HG02981 (cell line): ENCODE measurements around the gene MYLK2.

Source experiments
- ATAC-seq: cut with Tn5 transposase; IDR thresholded peaks from one replicate; pipeline ENCODE4 v1.9.1; 2021; ENCODE audit warnings: mild to moderate bottlenecking, moderate library complexity; ENCODE audit not compliant: unreplicated experiment

Gene MYLK2

DNA sequence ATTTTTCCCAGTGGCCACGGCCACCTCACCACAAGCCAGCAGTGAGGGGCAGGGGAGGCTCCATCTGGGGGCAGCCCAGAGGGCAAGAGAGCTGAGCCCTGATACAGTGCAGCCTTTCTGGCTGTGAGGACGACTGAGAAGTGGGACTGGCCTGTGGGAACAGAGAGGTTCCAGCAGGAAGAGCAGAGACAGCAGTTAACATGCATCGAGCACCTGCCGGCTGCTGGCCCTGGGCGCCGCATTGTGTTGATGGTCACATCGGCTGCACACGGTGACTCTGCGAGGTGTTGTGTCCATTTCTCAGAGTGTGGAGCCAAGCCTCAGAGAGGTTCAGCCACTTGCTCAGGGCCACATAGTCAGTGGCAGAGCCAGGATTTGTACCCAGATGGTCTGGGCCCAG is 16.4 kb downstream of the MYLK2 start:
- ATAC-seq, result no peak

DNA sequence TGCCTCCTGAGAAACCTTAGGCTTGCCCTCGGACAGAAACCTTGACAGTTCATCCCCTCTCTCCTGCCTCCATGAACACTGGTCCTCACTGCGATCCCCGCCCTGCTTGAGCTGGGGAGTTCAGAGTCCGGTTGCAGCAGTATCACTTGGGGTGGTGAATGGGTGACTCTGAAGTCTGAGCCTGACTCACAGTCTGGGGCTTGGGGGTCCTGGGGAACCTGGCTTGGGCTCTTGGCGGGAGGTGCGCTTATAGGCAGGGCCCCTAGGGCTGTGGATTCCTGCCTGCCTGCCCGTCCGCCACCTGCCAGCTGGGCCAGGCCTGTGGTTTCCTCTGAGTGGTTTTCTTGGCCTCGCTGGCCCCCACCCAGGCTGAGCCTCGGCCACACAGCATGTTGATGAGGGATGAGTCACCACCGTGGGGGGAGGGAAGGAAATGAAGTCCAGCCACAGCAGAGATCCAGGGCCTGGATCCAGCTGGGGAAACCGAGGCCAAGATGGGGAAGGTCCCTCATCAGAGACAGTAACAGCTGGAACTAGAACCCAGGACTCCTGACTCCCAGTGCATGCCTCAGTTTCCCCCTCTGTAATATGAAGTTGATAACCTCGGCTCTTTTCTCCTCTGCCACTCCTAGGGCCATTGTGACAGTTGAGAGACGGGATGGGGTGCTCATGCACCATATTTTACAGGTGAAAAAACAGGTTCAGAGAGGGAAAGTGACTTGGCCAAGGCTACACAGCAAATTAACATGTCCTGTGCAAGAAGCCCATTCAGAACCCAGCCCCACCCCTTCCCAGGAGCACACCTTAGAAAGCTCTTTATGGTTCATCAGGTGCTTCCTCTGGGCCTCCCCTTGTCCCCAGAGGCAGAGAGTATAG is 17.1 kb downstream of the MYLK2 start:
- ATAC-seq, result peak; percentile 66

DNA sequence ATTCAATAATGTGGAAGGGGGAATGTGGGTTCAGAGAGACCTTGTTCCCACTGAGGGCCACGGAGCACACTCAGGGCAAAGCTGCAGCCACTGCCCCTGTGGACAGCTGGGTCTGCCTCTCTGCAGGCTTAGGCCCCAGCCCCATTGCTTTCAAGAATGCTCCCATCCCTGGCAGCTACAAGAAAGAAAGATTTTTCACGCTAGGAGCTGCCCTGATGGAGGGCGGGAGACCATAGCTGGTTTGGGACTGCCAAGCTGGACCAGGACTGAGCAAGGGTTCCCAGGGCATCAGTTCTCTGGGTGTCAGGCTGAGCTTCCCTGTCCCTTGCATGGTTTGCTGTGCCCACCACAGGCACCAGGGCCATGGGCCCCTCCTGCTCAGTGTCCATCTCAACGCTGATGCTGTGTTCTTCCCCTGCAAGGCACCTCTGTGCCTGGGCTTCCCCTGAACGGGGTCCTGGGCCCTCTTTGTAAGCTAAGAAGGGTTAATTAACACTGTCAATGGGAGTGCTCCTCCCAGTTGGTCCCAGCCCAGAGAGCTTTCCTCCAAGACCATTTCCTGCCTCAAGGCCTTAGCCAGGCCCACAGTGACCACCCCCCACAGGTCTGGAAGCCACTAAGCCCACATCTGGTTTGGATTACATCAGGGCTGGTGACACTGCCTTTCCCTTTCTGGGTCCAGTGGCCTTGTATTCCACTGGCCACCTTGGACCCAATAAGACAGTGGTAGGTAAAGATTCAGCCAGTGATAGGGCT is 17.9 kb downstream of the MYLK2 start:
- ATAC-seq, result no peak

DNA sequence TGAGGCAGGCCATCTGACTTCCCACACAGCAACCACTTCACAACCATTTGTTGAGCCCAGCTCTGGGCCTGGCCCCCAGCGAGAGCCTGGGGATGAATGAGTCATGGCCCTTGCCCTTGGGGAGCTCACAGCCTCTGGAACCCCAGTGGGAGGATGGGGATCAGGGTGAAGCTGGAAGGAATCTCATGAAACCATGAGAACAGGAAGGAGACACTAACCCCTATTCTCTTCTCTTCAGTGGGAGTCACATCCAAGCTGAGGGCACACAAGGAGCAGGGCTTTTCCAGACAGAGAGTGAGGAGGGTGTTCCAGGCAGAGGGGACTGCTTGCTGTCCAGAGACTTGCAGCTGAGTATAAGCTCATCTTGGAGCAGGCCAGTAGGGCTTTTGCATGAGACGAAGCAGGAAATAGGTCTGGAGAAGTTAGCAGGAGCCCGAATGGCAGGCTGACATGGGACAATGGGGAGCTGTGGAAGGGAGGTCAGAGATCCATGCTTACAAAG is 18.8 kb downstream of the MYLK2 start:
- ATAC-seq, result no peak

DNA sequence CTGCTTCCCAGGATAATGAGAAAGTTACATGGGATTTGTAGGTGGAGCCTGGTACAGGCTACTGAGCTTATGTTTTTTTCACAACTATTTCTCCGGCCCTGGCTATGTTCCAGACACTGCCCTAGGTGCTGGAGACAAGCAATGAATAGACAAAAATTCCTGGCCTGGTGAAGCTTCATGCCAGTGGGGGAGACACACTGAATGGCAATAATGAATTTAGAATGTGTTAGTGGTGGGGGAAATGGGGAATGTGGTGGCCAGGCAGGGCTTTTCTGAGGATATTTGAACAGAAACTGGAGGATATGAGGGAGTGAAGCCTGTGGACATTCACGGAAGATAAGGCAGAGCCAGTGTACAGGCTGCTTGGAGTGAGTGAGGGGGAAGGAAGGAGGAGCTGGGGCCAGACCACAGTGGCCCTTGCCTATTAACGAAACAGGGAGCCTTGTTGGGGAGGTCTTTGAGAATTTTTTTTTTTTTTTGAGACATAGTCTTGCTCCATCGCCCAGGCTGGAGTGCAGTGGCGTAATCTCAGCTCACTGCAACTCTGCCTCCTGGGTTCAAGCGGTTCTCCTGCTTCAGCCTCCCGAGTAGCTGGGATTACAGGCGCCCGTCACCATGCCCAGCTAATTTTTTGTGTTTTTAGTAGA is 19.6 kb downstream of the MYLK2 start:
- no peak for ATAC-seq

DNA sequence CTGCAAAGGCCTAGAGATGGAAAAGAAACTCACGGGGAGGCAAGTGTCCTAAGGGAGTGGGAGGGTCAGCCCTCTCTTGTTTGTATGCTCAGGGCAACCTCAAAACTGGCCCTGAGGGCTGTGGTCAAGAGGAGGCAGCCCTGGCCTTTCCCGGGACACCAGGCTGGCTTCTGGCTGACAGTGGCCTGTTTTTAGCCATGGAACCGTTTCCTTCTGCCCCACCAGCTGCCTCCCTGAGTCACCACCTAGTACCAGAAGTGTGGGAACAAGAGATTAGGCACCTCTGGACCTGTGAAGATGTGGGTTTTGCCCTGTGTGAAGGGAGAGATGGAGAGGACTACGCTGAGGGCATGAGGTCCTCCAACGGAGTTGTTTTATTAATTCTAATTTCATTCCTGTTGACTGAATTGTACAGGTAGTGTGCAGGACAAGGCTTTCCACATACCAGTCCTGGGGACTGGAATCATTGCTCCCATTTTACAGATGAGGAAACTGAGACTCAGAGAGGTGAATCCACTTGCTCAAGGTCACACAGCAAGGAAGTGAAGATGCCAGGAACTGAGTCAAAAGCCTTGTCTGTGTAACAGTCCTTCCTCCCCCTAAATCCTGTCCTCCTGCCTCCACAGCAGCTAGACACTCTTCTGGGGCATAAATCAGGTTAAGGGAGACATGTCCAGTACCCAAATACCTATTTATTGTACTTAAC is 20.8 kb downstream of the MYLK2 start:
- no peak for ATAC-seq

DNA sequence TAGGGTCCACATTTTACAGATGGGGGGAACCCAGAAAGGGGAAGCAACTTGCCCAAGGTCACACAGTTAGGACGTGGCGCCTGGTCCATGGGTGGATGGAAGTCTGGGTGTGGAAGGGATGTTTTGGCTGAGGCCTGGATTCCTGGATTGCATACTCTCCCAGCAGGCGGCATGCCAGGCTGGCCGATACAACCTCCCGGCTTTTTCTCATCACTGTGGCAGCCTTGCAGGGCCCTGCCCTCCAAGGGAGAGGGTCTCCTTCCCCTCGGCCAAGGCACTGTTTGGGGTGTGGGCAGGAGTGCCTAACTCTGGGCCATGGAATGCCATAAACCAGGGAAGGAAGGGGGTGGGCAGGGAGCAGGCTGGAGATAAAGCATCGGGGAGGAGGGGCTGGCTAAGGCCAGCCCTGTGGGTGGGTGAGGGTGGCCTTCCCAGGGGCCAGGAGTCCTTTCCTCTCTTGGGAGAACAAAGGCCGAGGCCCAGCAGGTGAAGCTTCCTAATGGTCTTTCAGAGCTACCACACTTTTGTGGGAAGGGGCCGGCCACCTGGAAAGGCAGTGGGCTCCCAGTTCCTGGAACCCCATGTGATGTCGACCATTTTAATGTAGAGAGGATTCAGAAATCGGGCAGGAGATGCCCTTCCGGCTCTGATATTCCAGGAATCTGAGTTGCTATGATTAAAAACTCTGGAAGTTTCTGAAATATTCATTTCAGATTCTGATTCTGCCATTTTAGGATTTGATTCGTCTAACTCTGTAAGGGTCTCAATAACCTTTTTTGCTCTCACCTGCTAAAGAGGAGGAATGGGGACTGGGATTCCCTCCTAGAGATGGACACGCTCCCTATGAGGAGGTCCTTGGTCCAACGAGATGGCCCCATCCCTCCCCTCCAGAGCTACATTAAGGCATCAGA is 22.0 kb downstream of the MYLK2 start:
- ATAC-seq, result no peak

DNA sequence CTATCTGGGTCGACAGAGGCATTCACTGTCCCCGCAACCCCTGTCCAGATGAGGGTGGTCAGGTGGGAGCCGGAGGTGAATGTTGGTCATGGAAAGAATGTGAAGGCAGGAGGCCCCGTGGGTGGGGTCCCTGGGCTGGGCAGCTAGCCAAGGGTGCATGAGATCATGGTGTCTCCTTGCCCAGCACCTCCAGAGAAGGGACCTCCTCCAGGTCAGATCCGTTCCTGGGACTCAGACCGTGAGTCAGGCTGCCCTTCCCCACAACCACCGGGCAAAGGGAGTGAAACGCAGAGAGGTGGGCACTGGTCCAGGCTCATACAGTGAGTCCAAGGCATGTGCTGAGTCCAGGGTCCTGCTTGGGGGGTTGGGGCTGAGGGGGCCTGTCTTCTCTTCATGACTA is 22.8 kb downstream of the MYLK2 start:
- no peak for ATAC-seq

DNA sequence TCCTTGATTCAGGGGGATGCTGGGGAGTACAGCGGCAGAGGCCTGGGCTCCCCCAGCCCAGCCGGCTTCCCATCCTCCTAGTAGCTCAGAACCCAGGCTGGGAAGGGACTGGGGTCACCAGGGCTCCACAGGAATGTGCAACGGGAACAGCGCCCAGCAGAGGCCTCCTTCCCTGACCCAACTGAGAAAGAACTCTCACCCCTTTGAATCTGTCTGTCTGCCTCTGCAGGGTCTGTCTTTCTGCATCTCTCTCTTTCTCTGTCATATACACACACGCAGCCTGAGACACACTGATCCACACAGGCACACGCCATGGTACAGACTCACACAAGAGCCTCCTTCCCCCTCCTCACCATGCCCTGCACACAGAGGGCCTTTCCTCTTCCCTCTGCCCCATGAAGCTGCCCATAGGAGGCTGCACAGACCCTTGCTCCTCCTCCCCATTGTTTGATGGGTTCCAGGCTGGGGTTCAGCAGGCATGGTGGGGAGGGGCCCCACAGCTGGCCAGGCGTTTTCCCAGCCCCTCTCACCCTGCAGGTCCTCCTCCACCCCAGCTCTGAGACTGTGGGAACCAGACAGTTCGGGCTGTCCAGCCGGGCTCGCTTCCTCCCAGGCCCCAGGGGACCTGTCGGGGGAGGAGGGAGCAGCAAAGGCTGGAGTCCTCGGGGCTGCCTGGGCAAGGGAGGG is 23.5 kb downstream of the MYLK2 start:
- ATAC-seq, result no peak

DNA sequence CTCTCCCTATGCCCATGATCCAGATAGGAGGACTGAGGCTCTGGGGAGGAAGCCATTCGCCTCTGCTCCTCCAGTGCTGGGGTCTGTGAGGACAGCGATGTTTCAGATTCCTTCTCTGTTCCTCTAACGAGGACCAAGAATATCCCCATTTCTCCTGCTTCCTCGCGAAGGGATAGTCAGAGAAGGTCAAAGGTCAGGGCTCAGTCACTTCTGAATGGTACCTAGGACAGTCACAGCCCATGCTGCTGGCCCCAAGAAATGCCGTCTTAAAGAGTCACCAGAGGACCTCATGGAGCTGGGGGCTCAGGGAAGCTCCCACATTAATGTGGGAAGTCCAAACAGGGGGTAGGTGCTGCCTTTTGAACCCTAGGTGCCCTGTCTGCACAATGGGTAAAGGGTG is 24.1 kb downstream of the MYLK2 start:
- ATAC-seq, result no peak

DNA sequence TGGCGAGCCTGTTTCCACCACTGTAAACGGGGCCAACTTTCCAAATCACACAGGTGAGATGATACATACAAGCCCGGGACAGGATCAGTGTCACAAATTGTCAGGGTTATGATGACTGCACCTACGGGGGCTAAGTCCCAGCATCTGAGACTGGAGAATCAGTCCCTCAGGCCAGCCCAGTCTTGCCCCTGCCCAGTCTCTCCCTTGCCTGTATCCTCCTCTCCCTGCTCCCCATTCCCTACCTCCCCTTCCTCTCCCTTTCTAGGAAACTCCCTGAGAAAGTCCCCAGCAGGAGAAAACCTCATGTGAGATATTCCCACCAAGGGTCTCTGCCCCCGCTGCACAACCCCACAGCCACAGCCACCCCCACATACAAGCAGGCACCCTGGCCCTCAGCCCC is 24.7 kb downstream of the MYLK2 start:
- ATAC-seq, result no peak

DNA sequence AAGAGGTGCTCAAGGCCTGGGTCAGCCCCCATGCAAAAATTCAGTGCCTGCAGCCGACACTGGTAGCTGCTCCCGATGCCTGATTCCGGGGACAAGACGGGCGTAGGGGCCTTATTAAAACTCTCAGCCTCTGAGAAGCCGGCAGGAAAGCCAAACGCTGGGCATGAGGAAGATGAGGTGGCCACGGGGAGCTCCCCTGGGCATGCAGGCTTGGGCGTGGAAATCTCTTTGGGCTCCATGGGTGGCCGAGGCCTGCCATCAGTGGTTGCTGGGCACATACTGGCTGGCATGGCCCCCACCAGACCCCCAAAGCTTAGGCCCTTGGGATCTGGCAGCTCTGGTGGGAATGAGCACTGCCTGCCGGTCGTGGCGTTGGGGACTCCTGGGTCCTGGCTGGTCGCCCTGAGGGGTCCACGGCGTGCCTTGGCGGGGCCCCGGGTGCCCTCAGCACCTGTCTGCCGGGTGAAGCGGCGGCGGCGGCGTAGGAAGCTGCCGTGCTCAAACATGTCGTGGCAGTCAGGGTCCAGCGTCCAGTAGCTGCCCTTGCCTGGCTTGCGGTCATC is 25.7 kb downstream of the MYLK2 start:
- ATAC-seq, result no peak

DNA sequence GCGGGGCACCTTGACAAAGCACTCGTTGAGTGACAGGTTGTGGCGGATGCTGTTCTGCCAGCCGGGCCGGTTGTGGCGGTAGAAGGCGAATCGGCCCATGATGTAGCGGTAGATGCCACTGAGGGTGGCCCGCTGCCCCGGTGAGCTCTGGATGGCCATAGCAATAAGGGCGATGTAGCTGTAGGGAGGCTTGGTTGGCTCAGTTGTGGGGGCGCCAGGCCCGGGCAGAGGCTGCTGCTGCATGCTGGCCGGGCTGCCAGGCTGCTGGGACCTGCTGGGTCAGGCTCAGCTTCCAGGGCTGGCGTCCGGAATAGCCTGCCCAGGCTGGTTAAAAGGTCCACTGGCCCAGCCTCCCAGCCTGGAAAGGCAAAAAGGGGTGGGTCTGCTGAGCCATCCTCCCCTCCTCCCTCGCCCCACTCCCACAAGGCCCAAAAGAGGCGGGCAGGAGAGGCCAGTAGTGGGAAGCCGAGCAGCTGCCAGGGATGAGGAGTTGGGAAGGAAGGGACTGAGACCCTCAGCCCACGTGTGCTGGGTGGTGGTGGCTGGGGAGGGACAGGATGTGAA is 26.2 kb downstream of the MYLK2 start, which contains the start of gene FOXS1:
TSS of gene FOXS1 (minus strand) at position 305 of the 564 bp plus-strand sequence. CDS start at position 243, 62 bp downstream.
- ATAC-seq, result no peak

DNA sequence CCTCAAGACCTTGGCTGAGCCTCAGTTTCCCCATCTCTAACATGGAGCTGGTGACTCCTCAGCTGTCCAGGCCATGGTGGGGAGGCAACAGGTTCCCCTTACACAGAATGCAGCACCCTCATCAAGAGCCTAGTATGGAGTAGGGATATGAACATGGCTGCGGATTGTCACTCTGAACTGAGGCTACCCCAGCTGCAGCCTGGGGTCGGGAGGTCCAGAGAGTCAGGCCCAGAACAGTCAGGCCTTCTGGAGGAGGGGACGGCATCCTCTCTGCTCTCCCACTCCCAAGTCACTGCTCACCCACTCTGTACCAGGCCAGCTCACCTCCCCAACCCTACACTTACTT is 27.6 kb downstream of the MYLK2 start:
- no peak for ATAC-seq

DNA sequence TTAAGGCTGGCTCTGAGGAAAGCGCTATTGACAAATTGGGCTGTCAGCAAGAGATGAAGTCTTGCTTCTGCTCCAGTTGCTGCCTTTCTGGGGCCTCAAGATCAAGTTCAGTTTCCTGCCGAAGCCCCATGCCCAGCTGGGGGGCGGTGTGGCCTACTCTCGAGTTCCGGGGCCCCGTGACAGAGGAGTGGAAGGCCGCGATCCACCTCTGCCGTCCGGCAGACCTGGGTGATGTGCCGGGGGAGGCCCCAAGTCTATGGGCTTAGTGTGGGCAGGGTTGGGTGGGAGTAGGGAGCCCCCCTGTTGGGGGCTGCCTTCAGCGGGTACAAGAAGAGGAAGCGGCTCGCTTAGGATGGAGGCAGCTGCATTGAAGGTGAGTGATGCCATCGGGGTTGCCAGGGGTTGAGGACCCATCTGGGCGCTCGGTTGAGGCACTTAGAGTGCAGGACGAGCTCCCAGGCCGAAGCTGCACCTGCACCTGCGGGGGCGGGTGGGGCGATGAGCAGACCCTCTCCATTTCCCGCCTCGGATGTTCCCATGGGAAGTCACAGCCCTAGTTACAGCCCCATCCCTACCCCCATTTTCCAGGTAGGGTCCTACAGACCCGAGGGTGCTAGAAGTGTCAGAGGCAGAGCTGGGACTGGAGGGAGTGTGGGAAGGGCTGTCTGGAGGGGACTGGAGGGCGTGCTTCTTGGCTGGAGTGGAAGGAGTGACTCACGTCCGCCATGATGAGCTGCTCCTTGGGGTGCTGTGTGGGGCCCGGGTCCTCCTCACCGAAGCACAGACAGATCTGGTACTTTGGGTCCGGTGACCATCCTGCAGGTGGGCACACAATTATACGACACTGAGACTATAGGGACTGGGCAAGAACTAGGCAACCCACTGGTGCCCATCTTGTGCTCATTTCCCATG is 29.2 kb downstream of the MYLK2 start:
- no peak for ATAC-seq

DNA sequence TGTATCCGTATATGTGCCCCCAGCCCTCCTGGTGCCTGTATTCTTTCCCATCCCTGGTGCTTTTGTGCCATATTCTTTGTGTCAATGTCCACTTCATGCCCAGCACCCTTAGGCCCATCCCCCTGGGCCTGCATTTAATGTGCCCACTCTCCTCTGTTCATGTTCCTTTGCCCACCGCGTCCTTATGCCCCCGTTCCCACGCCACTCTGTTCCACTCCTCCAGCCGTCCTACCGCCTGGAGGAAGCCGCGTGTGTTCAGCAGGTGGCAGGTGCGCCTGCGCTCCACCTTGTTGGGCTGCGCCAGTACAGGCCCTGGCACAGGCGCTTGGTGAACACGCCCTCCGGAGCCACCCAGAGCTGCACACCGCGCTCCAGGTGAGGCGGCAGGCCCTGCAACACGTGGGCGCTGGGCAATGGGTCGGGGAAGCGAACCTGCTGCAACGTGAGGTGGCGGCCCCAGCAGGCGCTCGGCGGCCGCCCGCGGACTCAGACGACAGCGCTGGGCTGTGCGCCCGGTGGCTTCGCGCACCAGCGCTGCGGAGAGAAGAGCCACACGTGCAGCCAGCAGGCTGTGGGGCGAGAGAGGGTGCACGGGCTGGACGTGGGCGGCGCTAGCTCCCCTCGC is 30.3 kb downstream of the MYLK2 start:
- ATAC-seq, result no peak
